ENCODE measurements around the gene PTPA.
A peak's percentile ranks its signal among the peaks of the same experiment; 100 is the strongest.
"Not testable (repeated sequence)": the region's sequence is repeated elsewhere in the genome, so short reads cannot be mapped to it uniquely, and the experiment has no call there.

PTPA gene

DNA sequence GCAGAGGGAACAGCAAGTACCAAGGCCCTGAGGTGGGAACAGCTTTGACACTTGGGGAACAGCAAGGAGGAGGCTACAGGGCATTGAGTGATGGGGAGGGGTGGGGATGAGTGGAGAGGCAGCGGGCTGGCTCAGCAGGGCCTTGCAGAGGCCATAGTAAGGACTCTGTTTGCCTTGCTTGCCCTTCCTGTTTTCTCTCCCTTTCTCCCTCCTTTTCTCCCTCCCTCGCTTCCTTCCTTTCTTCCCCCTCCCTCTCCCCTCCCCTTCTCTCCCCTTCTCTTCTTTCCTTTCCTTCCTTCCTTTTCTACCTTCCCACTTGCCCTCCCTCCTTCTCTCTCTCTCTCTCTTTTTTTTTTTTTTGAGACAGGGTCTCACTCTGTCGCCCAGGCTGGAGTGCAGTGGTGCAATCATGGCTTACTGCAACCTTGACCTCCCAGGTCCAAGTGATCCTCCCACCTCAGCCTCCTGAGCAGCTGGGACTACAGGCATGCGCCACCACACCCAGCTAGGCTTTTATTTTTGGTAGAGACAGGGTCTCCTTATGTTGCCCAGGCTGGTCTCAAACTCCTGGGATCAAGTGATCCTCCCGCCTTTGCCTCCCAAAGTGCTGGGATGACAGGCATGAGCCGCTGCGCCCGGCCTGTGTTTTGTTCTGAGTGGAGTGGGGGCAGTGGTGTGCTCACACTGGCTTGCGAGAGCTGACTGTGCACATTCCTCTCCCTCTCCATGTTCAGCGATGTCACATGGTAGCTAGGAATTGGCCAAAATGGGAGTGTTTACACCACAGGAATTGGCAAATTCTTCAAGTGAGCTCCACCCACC is 49.7 kb downstream of the PTPA start:
- DNase-seq (ENCODE audit: low spot score) = no peak

DNA sequence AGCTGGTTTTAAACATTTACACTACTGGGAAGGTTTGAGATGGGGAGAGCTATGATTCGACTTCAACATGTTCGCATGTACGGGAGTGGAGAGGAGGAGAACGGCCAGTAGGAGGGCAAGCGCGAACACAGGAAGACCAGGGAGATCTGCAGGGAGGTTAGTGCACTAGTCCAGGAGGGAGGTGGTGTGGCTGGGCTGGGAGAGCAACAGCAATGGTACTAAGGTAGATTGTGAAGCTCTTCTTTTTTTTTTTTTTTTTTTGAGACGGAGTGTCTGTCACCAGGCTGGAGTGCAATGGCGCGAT is 50.3 kb downstream of the PTPA start:
- DNase-seq (ENCODE audit: low spot score) = no peak

DNA sequence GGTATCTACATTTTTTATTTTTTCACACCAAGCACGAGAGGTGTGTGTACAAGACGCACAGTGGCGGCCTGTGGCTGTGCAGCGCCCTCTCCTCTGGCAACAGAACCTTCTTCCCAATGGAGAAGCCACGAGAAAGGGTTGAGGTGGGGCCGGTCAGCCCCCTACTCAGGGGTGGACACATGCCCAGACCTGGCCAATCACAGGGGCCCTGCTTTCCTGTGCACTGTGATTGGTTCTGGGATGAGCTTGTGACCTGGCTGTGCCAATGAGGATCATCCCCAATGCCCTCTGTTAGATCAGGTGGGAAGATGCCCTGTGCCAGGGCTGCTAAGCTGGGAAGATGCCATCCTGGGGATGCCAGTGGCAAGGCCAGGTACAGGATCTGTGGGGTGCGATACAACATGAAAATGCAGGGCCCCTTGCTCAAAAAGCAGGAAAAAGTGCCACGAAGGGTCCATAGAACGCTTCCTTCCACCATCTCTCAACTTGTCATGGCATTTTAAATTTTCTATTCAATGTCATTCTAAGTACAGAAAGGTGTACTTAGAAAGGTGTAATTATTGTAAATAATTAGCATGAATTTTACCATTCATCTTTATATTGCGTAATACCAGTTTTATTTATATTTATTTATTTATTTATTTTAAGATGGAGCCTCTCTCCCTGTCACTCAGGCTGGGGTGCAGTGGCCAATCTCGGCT is 51.4 kb downstream of the PTPA start:
- no peak for DNase-seq (ENCODE audit: low spot score)

DNA sequence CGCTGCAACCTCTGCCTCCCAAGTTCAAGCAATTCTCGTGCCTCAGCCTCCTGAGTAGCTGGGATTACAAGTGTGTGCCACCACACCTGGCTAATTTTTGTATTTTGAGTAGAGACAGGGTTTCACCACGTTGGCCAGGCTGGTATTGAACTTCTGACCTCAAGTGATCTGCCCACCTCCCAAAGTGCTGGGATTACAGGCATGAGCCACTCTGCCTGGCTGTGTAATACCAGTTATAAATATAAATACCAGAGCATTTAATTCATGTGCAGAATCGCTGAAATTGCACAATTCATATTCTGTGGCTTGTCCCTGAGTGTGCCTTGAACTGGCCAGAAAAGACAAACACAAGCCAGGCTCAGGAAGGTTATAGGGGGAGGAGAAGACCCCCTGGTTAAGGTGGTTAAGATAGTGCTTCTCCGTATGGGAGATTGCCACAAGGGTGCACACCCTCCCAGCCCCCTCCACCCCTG is 52.0 kb downstream of the PTPA start:
- DNase-seq (ENCODE audit: low spot score) = not testable (repeated sequence)

DNA sequence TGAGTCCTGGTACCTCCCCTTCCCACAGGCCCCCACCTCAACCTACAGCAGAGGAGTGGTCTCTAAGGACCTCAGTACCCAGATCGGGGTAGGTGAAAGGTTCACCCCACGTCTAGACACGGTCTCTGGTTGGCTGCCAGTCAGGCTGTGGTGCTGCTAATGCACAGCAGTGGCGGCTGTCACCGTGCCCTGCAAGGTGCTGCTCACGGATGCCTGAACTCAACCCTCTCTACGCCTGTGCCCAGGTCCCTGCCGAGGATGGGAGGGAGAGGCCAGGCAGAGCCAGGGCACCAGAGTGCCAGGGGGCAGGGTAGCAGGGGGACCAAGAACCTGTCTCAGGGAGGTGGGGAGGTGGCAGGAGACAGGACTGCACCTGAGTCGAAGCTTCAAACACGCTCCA is 52.5 kb downstream of the PTPA start:
- DNase-seq (ENCODE audit: low spot score) = no peak

DNA sequence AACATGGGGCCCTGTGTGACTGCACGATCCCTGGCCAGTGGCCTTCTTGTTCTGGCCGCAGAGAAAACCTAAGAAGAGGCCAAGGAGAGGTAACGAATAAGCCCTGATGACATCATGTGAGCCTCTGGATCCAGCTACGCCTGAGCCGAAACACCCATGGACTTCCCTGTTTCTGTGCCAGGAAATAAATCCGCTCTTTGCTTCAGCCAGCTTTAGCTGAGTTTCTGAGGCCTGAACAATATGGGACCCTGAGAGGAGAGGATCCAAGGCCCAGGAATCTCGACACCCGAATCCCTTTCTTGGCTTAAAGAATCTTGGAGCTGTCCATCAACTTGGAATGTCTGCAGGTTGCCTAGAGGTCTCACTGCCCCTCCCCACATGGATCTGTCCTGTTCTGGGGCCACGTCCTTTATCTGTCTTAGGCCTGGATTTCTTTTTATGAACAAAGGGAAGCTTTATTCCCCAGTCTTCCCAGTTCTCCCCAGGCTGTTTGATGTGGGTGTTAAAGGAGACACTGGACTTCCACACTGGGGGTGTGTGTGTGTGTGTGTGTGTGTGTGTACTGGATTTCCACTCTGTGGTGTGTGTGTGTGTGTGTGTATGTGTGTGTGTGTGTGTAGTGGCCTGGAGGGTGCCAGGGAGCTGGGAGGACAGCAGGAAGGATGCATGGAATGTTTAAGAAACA is 53.2 kb downstream of the PTPA start:
- no peak for DNase-seq (ENCODE audit: low spot score)

DNA sequence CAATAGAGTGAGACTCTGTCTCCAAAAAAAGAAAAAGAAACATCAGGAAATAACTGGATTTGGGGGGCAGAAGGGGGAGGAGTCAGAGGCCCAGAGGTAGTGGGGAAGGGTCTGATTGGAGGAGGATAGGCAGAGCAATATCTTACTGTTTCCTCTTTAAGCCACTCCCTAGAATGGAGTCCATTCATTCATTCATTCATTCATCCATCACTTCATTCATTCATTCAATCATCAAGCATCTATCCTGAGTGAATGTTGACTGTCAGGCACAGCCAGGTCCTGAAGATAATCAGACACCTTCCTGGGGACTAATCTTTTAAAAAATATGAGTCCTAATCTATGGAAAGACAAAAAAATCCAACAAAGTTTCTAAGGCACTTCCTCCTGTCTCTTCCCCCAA is 54.0 kb downstream of the PTPA start:
- DNase-seq (ENCODE audit: low spot score) = no peak

DNA sequence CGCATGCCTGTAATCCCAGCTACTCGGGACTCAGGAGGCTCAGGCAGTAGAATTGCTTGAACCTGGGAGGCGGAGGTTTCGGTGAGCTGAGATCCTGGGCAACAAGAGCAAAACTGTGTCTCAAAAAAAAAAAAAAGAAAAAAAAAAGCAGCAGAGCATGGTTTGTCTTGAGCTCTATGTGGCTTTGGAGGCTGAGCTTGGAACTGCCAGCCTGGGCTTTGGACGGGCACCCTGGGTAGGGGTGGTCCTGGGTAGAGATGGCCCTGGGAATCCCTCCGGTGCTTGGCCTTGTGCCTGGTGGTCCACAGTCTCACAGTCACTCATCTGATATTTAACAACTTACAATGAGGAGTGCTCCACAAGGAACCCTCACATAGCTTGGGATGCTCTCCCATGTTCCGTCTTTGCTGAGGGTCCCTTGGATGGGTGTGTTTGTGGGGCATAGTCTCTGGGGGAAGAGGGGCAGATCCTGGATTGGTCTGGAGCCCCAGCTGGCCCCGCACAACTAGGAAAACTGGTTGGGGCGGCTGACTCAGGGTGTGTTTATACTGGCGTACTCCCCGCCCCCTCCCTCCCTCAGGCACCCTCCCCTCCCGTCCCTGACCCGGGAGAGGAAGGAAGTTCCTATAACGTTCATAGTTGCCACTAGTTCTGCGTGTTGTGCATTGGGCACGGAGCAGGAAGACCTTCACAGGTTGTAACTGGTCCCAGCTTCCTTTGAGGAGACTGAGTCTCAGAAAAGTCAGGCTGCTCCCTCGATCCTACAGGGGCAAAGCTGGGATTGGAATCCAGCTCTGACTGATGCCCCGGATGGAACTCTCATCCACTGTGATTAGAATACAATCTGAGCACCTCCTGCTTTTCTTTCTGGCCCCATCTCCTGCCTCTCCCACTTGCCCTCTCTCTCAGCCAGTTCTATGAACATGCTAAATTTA is 55.7 kb downstream of the PTPA start:
- no peak for DNase-seq (ENCODE audit: low spot score)

DNA sequence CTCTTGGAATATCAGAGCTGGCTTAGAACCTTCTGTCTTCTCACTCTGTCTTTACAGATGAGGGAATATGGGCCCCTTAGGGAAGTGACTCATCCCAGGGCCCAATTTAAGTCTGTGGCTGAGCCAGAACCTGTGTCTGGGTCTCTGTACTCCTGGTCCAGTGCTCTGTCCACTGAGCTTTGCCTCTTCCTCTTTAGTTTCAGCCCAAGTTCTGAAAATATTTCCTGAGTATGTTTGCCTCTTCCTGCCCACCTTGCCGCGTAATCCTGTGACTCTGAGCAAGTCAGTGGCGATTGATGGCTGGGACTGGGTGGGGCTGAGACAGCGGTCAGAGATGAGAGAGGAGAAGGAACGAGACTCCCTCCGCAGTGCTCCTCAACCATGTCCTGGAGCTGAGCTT is 59.0 kb downstream of the PTPA start:
- DNase-seq (ENCODE audit: low spot score) = no peak

DNA sequence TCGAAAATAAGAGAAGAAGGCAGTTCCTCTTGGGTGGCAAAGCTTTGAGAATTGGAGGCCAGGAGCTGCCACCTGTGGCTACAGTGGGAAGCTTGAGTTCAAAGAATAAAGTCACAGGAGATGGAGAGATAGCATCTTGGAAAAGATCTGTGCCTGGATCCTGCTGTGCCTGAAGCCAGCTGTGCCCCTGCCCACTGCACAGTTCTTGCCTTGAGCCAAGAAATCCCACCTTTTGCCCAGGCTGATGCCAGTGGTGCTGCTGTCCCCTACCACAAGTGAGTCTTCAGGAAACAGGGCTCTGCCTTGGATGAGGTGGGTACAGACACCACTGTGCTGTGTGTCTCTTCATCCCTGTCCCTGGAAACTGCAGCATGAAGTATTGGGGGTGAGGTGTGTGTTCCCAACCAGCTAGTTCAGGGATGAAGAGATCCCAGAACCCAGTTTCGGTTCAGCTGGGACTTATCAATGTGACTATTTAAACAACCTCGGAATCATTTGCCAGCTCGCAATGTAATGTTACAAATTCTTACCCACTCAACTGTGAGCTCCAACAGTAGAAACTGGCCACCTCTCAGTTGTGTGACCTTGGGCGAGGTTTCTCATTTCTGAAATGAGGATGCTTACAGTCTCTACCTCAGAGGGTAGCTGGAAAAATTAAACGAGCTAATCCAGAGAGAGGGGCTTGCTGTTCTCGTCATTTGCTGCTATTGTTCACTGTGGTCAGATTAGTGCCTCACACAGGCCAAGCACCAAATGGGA is 61.0 kb downstream of the PTPA start:
- DNase-seq (ENCODE audit: low spot score) = no peak

DNA sequence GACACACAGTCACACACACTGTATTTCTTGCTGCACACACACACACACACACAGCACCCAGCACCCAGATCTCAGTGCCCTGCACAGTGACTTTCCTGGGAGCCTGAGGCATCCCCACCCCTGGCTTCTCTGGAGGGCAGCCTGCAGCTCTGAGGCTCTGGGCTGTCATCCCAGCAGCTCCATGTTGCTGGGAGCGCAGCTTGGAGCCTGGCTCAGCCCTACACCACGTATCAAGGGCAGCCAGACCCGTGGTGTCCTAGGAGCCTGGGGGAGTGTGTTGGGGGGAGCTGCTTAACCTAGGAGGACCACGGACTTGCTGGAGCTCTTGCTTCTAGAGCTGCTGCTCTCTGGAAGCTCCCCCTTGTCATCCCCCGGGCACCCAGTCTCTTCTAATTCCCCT is 61.6 kb downstream of the PTPA start:
- no peak for DNase-seq (ENCODE audit: low spot score)

DNA sequence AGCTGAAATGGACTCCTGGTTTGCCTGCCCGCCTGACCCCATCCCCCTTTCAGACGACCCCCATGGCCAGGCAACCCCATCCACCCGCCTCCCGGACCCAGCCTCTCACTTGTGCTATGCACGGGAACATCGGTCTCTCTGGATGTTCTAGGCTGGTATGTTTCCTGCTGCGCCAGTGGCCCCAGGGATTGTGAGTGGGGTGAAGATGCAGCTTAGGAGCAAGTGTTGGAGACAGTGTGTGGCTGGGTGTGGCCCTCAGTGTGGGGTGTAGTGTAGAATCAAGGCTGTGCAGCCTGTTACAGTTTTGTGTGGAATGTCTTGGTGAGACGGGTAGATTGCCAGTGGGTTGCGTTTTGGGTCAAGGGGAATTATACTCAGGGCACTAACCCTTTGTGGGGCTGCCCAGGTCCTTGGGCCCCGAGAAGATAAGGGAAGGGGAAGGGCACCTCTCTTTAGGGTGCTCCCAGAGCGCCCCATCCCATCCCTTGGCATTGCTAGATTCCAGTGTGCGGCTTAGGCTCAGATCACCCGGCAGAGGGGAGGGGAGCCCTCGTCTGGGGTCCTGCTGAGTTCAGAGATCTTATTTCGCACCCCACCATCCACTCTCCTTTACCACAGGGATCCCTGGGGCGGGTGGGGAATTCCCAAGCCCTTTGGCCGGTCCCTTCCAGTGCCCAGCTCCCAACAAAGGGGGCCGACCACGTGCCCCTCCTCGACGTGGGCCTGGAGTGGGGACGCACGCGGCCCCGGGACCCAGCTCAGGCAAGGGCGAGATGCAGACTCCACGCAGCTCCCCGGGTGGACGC is 62.3 kb downstream of the PTPA start:
- no peak for DNase-seq (ENCODE audit: low spot score)

DNA sequence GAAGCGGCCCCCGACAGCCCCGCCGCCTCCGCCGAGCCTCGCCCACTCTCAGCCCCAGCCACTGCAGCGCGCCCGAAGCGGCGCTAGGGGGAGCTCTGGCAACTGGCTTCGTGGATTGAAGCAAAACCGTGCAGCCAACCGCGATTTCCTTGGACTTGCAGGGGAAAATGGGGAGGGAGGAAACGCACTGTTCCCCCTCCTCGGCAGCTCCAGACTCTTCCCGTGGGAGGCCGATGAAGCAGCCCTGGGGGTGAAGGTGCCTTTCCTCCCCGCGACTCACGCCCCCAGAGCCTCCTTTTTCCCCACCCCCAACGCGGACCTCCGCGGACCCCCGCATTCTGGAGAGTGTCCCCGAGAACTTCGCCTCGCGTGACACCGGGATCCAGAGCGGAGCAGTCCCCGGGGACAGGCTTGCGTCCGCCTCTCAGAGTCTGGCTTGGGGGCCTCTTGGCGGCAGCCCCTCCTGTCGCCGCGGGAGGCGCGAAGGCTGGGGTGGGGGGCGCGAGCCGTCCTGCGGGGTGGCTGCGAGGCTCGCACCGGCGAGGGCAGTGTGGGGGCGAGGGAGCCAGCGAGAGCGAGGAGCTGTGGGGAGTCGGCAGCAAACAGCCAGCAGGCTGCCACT is 63.0 kb downstream of the PTPA start:
- DNase-seq (ENCODE audit: low spot score) = peak; percentile 93

DNA sequence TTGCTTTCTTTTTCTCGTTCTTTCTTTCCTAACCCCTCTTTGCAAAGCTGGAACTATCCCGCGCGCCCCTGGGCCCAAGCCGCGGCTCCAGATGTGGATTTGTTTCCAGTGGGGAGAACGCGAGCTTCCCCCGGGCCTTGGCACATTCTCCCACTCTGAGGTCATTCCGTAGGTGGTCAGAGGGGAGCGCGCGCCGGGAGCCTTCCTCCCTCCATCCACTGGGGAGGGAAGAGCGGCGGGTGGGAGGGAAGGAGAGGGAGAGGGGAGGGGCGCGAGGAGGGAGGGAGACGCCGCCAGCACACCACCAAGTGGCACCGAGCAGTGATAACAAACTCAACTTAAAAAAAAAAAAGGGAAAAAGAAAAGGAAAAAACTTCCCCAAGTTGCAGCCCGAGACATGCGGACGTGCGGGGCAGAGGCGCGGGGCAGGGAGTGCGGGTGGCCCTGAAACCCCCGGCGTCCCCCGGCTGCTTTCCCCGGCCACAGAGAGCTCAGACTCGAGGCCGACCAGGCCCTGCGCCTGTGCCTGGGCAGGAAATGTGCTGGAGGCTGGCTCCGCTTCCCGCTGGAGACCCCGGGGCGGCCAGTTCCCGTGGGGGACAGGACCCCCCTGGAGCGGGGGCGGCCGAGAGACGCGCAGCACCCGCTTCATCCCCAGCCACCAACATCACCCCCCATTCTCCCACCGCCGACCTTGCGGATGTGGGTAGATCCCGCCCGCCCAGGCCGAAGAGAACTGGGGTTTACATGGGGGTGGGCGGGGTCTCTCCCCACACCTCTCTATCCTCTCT is 63.7 kb downstream of the PTPA start:
- DNase-seq (ENCODE audit: low spot score) = peak; percentile 84

DNA sequence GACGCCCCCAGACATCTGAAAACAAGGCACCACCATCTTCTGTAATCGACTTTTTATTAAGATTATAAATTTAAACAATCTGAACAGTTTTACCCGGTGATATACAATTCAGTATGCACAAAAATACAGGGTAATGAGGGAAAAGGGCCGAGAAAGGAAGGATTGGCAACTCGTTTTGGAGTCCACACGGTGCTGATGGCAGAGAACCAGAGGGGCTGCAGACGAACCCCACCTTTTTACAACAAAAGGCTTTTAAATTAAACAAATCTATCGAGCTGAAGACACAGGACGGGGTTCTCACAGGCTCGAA is 64.3 kb downstream of the PTPA start:
- no peak for DNase-seq (ENCODE audit: low spot score)

DNA sequence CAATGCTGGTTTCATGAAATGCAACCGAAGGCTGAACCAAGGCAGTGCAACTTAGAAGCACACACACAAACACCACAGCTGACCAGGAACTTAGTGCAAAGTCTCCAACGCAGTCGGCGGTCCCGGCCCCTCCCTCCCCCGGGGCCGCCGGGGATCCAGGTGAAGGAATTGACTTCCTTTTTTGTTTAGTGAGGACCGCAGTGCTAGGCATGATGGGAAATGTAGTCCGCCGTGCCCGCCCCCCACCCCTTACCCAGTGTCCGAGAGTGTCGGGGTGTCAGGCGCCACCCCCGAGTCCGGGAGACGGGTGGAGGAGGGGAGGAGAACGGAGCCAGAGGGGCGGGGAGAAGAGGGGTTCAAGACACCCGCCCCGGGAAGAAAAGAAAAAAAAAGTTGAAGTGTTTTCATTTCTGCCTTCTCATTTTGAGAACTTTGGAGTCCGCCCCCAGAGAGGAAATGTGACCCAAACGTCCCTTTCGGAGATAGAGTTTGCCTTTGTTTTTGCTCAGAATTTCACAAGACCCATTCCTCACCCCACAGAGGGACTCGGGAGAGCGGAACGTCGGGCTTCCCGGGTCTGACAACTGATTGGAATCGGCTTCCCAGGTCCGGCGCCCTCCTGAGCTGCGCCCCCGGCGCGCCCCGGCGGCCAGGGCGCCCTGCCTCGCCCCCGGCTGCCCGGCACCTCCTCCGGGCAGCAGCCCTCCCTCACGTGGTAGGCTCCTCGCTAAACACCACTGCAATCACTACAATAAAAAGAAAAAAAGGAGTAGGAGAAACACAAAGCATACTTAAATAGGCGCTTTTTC is 64.8 kb downstream of the PTPA start:
- peak; percentile 93 for DNase-seq (ENCODE audit: low spot score)

DNA sequence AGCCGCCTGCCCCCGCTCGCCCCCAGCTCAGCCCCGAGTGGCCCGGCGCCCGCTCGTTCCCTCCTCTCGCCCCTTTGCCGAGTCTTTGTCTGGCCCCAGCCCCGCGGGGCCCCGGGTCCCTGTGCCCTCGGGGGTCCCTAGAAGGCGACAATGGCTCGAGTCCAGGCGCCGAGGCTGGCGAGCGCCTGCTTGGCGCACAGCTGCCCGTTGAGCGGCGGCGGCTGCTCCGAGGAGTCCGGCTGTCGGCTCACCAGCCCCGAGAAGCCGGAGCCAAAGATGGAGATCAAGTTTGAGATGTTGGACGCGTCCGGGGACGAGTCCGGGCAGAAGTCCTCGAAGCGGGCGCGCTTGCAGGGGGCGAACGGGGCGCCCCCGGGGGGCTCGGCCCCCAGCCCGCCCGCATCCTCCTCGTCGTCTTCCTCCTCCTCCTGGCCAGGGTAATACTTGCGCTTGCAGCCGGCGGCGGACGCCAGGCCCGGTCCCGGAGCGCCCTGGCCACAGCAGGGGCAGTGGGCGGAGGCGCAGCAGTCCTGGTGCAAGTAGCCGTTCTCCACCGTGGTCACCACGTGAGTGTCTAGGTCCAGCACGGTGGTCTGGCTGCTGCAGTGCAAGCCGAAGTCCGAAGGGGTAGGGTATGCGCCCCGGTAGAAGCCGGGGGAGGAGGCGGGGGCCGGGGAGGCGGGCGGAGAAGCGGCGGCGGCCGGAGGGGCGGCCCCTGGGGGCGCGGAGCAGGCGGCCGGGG is 65.7 kb downstream of the PTPA start:
- DNase-seq (ENCODE audit: low spot score) = no peak

DNA sequence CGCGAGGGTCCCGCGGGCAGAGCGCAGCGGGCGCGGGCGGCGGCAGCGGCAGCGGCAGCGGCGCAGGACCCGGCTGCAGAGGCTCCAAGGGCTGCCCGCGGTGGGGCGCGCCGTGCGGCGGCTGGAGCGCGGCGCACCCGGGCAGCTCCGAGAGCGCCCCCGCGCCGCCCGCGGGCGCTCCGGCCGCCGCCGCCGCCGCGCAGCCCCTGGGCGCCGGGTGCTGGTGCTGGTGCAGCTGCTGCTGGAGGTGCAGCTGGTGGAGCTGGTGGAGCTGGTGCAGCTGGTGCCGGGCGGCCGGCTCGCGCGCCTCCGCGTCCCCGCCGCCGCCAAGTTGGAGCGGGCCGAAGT is 66.2 kb downstream of the PTPA start:
- no peak for DNase-seq (ENCODE audit: low spot score)

Measured in left forelimb (tissue), 1 donor.